WTC11 (cell line): Measurements from ENCODE around the gene STRADA.

Experiments
- SMAD3 ChIP-seq: sonication (generic); formaldehyde crosslinking; IDR thresholded peaks from 2 replicates; pipeline ENCODE4 v1.8.0; 2022; ENCODE audit warnings: missing genetic modification reagents, mild to moderate bottlenecking, borderline replicate concordance
- TF ChIP-seq, protein P1 (sequence below): sonication (generic); formaldehyde crosslinking; IDR thresholded peaks from 2 replicates; pipeline ENCODE4 v1.8.0; 2022; ENCODE audit warnings: mild to moderate bottlenecking, missing genetic modification reagents
- TF ChIP-seq, protein P2 (sequence below): fragments of 200-600 bp; IDR thresholded peaks from 2 replicates; pipeline ENCODE4 v1.8.0; 2022; ENCODE audit warnings: antibody characterized with exemption

- TF ChIP-seq, protein P1, sequence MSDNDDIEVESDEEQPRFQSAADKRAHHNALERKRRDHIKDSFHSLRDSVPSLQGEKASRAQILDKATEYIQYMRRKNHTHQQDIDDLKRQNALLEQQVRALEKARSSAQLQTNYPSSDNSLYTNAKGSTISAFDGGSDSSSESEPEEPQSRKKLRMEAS (CRISPR knock-in tag) = no peak
- TF ChIP-seq SMAD3 (CRISPR knock-in tag) = no peak
- TF ChIP-seq, protein P2, sequence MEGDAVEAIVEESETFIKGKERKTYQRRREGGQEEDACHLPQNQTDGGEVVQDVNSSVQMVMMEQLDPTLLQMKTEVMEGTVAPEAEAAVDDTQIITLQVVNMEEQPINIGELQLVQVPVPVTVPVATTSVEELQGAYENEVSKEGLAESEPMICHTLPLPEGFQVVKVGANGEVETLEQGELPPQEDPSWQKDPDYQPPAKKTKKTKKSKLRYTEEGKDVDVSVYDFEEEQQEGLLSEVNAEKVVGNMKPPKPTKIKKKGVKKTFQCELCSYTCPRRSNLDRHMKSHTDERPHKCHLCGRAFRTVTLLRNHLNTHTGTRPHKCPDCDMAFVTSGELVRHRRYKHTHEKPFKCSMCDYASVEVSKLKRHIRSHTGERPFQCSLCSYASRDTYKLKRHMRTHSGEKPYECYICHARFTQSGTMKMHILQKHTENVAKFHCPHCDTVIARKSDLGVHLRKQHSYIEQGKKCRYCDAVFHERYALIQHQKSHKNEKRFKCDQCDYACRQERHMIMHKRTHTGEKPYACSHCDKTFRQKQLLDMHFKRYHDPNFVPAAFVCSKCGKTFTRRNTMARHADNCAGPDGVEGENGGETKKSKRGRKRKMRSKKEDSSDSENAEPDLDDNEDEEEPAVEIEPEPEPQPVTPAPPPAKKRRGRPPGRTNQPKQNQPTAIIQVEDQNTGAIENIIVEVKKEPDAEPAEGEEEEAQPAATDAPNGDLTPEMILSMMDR = no peak
These were observed 75.9 kb downstream of the STRADA start for GRCh38 chr17:63665527-63666214.
